IMR-90 (cell line): ENCODE measurements around the gene ERCC4. TPM values are rescaled to one million over a fixed set of nuclear protein-coding genes. Genes with fewer than 3 reads are reported as not detected.

Experiments
- ATAC-seq: fragments of 200-7000 bp; cut with Tn5 transposase; 2 replicates; pipeline ENCODE4 v1.9.1; 2020; ENCODE audit warnings: low read depth, mild to moderate bottlenecking, moderate library complexity
- BruUV-seq: library from RNA; stranded (reverse); fragments of 400-500 nt; replicated peaks from 2 replicates; lab custom pipeline; 2021; lab: Mats Ljungman, UMichigan
- CTCF ChIA-PET: fragments of 300-600 bp; formaldehyde crosslinking; extraction: SDS; loops from one replicate; lab custom pipeline; 2021; ENCODE audit warnings: antibody characterized with exemption; lab: Yijun Ruan, JAX
- POLR2A ChIA-PET: fragments of 300-600 bp; sonication (Branson Sonifier 250); formaldehyde crosslinking; loops from one replicate; lab custom pipeline; 2022; ENCODE audit warnings: antibody characterized with exemption; ENCODE audit not compliant: unreplicated experiment; lab: Charles Lee
- DNase-seq: peaks from one replicate; pipeline ENCODE4 v3.0.0; 2013
- H2AFZ ChIP-seq: replicated peaks from 2 replicates; pipeline ENCODE3; 2013; ENCODE audit warnings: low read length, mild to moderate bottlenecking; ENCODE audit not compliant: poor library complexity
- H2AK5ac ChIP-seq: 2 replicates; pipeline ENCODE4 v1.6.1; 2013; ENCODE audit warnings: low read depth, low read length, inconsistent platforms
- H2AK9ac ChIP-seq: replicated peaks from 2 replicates; pipeline ENCODE3; 2013; ENCODE audit warnings: mild to moderate bottlenecking, low read depth, low read length, moderate library complexity; ENCODE audit not compliant: poor library complexity
- H2BK120ac ChIP-seq: 2 replicates; pipeline ENCODE4 v1.6.1; 2013; ENCODE audit warnings: low read depth, low read length, inconsistent platforms
- H2BK15ac ChIP-seq: 3 replicates; pipeline ENCODE4 v1.6.1; 2013; ENCODE audit warnings: low read depth, low read length, inconsistent platforms
- H2BK20ac ChIP-seq: 2 replicates; pipeline ENCODE4 v1.6.1; 2013; ENCODE audit warnings: low read depth, mild to moderate bottlenecking, inconsistent platforms, low read length, moderate library complexity
- H2BK5ac ChIP-seq: 2 replicates; pipeline ENCODE4 v1.6.1; 2013; ENCODE audit warnings: mild to moderate bottlenecking, low read depth, low read length, inconsistent platforms; ENCODE audit not compliant: poor library complexity, severe bottlenecking
- H3K14ac ChIP-seq: replicated peaks from 2 replicates; pipeline ENCODE4 v1.6.1; 2013; ENCODE audit warnings: low read depth, low read length, inconsistent platforms
- H3K18ac ChIP-seq: 2 replicates; pipeline ENCODE4 v1.6.1; 2013; ENCODE audit warnings: low read depth, low read length, control low read depth
- H3K23ac ChIP-seq: 2 replicates; pipeline ENCODE4 v1.6.1; 2013; ENCODE audit warnings: low read depth, low read length, inconsistent platforms
- H3K27ac ChIP-seq: 2 replicates; pipeline ENCODE4 v1.5.1; 2013; ENCODE audit warnings: mild to moderate bottlenecking, control low read depth, low read length; ENCODE audit not compliant: insufficient read depth
- H3K27me3 ChIP-seq: 2 replicates; pipeline ENCODE4 v1.6.1; 2013; ENCODE audit warnings: low read length; ENCODE audit not compliant: control insufficient read depth, insufficient read depth
- H3K36me3 ChIP-seq: 2 replicates; pipeline ENCODE4 v1.6.1; 2013; ENCODE audit warnings: low read length, mixed read lengths; ENCODE audit not compliant: control insufficient read depth, insufficient read depth
- H3K4ac ChIP-seq: 2 replicates; pipeline ENCODE4 v1.6.1; 2013; ENCODE audit warnings: low read depth, low read length, inconsistent platforms
- H3K4me1 ChIP-seq: 2 replicates; pipeline ENCODE4 v1.6.1; 2013; ENCODE audit warnings: low read length, mixed read lengths; ENCODE audit not compliant: control insufficient read depth, insufficient read depth
- H3K4me2 ChIP-seq: 2 replicates; pipeline ENCODE4 v1.6.1; 2013; ENCODE audit warnings: low read depth, mild to moderate bottlenecking, control low read depth, low read length, moderate library complexity
- H3K4me3 ChIP-seq: 2 replicates; pipeline ENCODE4 v1.5.1; 2013; ENCODE audit warnings: low read depth, mild to moderate bottlenecking, control low read depth, low read length, moderate library complexity; ENCODE audit not compliant: insufficient read depth
- H3K56ac ChIP-seq: 2 replicates; pipeline ENCODE4 v1.6.1; 2013; ENCODE audit warnings: low read length, inconsistent platforms; ENCODE audit not compliant: insufficient read depth; ENCODE audit errors: extremely low read depth
- H3K79me1 ChIP-seq, 2 experiments: 2 replicates each; pipeline ENCODE4 v1.6.1; 2013; ENCODE audit warnings: low read length in 2 of 2, inconsistent platforms in 1 of 2, low read depth in 1 of 2
- H3K9ac ChIP-seq: 2 replicates; pipeline ENCODE4 v1.6.1; 2013; ENCODE audit warnings: low read depth, low read length, control low read depth
- H3K9me1 ChIP-seq: 2 replicates; pipeline ENCODE4 v1.6.1; 2013; ENCODE audit warnings: low read length, inconsistent platforms; ENCODE audit not compliant: insufficient read depth
- H3K9me3 ChIP-seq: 2 replicates; pipeline ENCODE4 v1.6.1; 2013; ENCODE audit warnings: low read length; ENCODE audit not compliant: control insufficient read depth, insufficient read depth
- H4K20me1 ChIP-seq: 2 replicates; pipeline ENCODE4 v1.6.1; 2013; ENCODE audit warnings: low read length, inconsistent platforms; ENCODE audit not compliant: insufficient read depth
- H4K5ac ChIP-seq: 2 replicates; pipeline ENCODE4 v1.6.1; 2013; ENCODE audit warnings: mild to moderate bottlenecking, low read depth, low read length, control low read depth
- H4K8ac ChIP-seq, 2 experiments: 2 replicates each; pipeline ENCODE4 v1.6.1; 2013; ENCODE audit warnings: low read depth in 2 of 2, low read length in 2 of 2, control low read depth in 1 of 2, inconsistent platforms in 1 of 2
- H4K91ac ChIP-seq: 2 replicates; pipeline ENCODE4 v1.6.1; 2013; ENCODE audit warnings: low read depth, low read length, inconsistent platforms; ENCODE audit not compliant: insufficient read depth
- BHLHE40 ChIP-seq: fragments of 150-350 bp; IDR thresholded peaks from 2 replicates; pipeline ENCODE4 v1.6.1; 2016; ENCODE audit warnings: mild to moderate bottlenecking, low read depth, low read length
- CEBPB ChIP-seq: IDR thresholded peaks from 2 replicates; pipeline ENCODE4 v1.6.1; 2012; ENCODE audit warnings: low read depth, low read length, improper control_type of control experiment
- CHD1 ChIP-seq: IDR thresholded peaks from 2 replicates; pipeline ENCODE4 v1.6.1; 2012; ENCODE audit warnings: low read depth, low read length, improper control_type of control experiment
- CTCF ChIP-seq: conservative IDR thresholded peaks from 2 replicates; pipeline ENCODE4 v1.5.1; 2012; ENCODE audit warnings: mild to moderate bottlenecking, low read depth, low read length, improper control_type of control experiment
- FOS ChIP-seq: fragments of 150-350 bp; IDR thresholded peaks from 2 replicates; pipeline ENCODE4 v1.6.1; 2016; ENCODE audit warnings: low read depth, low read length
- MAZ ChIP-seq: IDR thresholded peaks from 2 replicates; pipeline ENCODE4 v1.6.1; 2012; ENCODE audit warnings: low read depth, mild to moderate bottlenecking, low read length, improper control_type of control experiment, moderate library complexity, borderline replicate concordance
- NFE2L2 ChIP-seq: fragments of 150-350 bp; IDR thresholded peaks from 2 replicates; pipeline ENCODE4 v1.6.1; 2016; ENCODE audit warnings: low read depth, mild to moderate bottlenecking, low read length
- POLR2A ChIP-seq: IDR thresholded peaks from 2 replicates; pipeline ENCODE4 v1.6.1; 2012; ENCODE audit warnings: mild to moderate bottlenecking, low read depth, low read length
- RCOR1 ChIP-seq: IDR thresholded peaks from 2 replicates; pipeline ENCODE4 v1.6.1; 2012; ENCODE audit warnings: mild to moderate bottlenecking, low read length, improper control_type of control experiment; ENCODE audit not compliant: insufficient replicate concordance
- RFX5 ChIP-seq: IDR thresholded peaks from 2 replicates; pipeline ENCODE4 v1.8.0; 2012; ENCODE audit warnings: low read depth, mild to moderate bottlenecking, low read length, moderate library complexity
- SMC3 ChIP-seq: fragments of 150-350 bp; IDR thresholded peaks from 2 replicates; pipeline ENCODE4 v1.6.1; 2016; ENCODE audit warnings: low read depth, mild to moderate bottlenecking, antibody characterized with exemption, low read length, moderate library complexity
- WGBS, 2 experiments: methylation state at CpG; one replicate each; pipeline versions ENCODE4 v1.1.5 to v1.1.7; 2013; ENCODE audit warnings: missing lambda C conversion rate in 2 of 2; ENCODE audit not compliant: insufficient read length in 1 of 2; ENCODE audit errors: extremely low coverage in 2 of 2; 5-methylcytosine and 5-hydroxymethylcytosine counted together
- dilution Hi-C: fragments of 300-500 bp; cut with HindIII; formaldehyde crosslinking; loops from one replicate; pipeline ENCODE4 v1.14.3; 2018; ENCODE audit warnings: low sequenced_read_pairs; ENCODE audit not compliant: unreplicated experiment
- in situ Hi-C: fragments of 300-500 bp; cut with MboI; formaldehyde crosslinking; loops from 3 replicates; pipeline ENCODE4 v1.14.3; 2019; ENCODE audit warnings: low sequenced_read_pairs, inconsistent platforms, mixed read lengths
- intact Hi-C: fragments of 100-400 bp; cut with micrococcal nuclease; formaldehyde crosslinking; loops from 2 replicates; pipeline ENCODE4 v1.10.0; 2022
- polyA plus RNA-seq, 3 experiments: library from polyadenylated mRNA; depleted of rRNA; stranded (reverse); fragments of >200 nt; gene quantifications; 2 replicates each; pipeline ENCODE4 v1.2.3, GENCODE V29; 2012; ENCODE audit warnings: low replicate concordance in 1 of 3
- total RNA-seq: library from RNA; depleted of rRNA; stranded (reverse); fragments of >200 nt; gene quantifications from 2 replicates; pipeline ENCODE4 v1.2.3, GENCODE V29; 2012
- TF ChIP-seq, protein P1 (sequence below): fragments of 150-350 bp; IDR thresholded peaks from 2 replicates; pipeline ENCODE4 v1.6.1; 2016; ENCODE audit warnings: low read depth, mild to moderate bottlenecking, low read length, moderate library complexity, borderline replicate concordance

The ERCC4 gene
- total and polyA plus RNA-seq, 2 of the 4 experiments (the other 2 are of a cell fraction) = 2.9 to 19.2 TPM

DNA sequence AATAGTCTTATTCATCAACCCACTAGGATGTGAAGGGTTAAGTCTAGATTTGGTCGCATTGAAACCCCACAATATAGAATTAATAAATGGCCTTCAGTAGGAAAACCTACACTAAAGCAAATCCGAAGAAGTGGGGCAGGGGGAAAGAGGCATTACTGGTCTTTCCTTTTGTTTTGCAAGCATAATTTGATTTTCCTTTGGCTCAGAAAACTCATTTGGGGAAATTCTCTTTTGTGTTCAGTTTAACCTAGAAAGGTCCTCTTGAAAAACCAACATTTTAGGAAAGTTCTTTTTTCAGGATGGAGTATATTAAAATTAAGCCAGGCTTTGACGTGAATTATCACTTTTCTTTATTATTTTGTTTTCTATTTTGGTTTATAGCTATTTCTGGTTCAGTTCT lies 31.7 kb downstream of the ERCC4 start:
- no peak overlapping the region for H2BK15ac ChIP-seq
- intact Hi-C loops (loop anchor here (10.0 kb wide), 1 partner anchor 113 kb away; no protein-coding TSS in a partner anchor), in situ Hi-C loops (no loop called here), dilution Hi-C loops (no loop called here)
- no peak overlapping the region for H4K5ac ChIP-seq
- no peak overlapping the region for H3K18ac ChIP-seq
- POLR2A ChIA-PET = no interaction called here
- no peak overlapping the region for H3K4me2 ChIP-seq
- H4K8ac ChIP-seq = no peak overlapping the region
- CTCF ChIA-PET = no interaction called here
- no peaks in the 10 kb centered on the region for H3K27me3 ChIP-seq
- H4K91ac ChIP-seq = no peak overlapping the region
- no CpG with 5 or more reads among the region's 3 CpGs for WGBS, 2 experiments
- no peak overlapping the region for H3K23ac ChIP-seq
- TF ChIP-seq CTCF (no peak), RCOR1 (no peak), MAZ (no peak), RFX5 (no peak), POLR2A (no peak), FOS (no peak), CHD1 (no peak), BHLHE40 (no peak), CEBPB (no peak), NFE2L2 (no peak), SMC3 (no peak)
- TF ChIP-seq, protein P1, sequence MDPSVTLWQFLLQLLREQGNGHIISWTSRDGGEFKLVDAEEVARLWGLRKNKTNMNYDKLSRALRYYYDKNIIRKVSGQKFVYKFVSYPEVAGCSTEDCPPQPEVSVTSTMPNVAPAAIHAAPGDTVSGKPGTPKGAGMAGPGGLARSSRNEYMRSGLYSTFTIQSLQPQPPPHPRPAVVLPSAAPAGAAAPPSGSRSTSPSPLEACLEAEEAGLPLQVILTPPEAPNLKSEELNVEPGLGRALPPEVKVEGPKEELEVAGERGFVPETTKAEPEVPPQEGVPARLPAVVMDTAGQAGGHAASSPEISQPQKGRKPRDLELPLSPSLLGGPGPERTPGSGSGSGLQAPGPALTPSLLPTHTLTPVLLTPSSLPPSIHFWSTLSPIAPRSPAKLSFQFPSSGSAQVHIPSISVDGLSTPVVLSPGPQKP = no peak
- H2AK5ac ChIP-seq = no peak overlapping the region
- H2BK20ac ChIP-seq = no peak overlapping the region
- H3K79me1 ChIP-seq = no peaks in the 10 kb centered on the region
- H3K9me1 ChIP-seq = peaks cover 4% of the 10 kb centered on the region; the same call in 1 of the 2 replicates
- H3K9me3 ChIP-seq = no peaks in the 10 kb centered on the region
- TSS peak; percentile 50 for BruUV-seq
- no peak for ATAC-seq
- H3K14ac ChIP-seq = no peak overlapping the region
- H3K27ac ChIP-seq = no peak overlapping the region
- H2AFZ ChIP-seq = no peak overlapping the region
- H3K4ac ChIP-seq = no peak overlapping the region
- no peak overlapping the region for H2BK120ac ChIP-seq
- no peak for DNase-seq
- no peak overlapping the region for H3K4me3 ChIP-seq
- no peak overlapping the region for H3K9ac ChIP-seq
- peaks cover 4% of the 10 kb centered on the region for H3K4me1 ChIP-seq
- H2BK5ac ChIP-seq = no peak overlapping the region
- no peak overlapping the region for H3K56ac ChIP-seq
- H2AK9ac ChIP-seq = no peak overlapping the region
- peaks cover 18% of the 10 kb centered on the region for H3K36me3 ChIP-seq
- H4K20me1 ChIP-seq = no peaks in the 10 kb centered on the region
